Adrenal gland (tissue), 5 donors: ENCODE measurements around the gene EPN3.

Experiments
- POLR2A ChIP-seq, 2 donors: fragments of 450-650 bp; IDR thresholded peaks; one replicate each; pipeline ENCODE4 v1.6.1; 2017; ENCODE audit warnings: antibody characterized with exemption in 2 of 2, mild to moderate bottlenecking in 2 of 2, moderate library complexity in 1 of 2
- TF ChIP-seq, protein P1 (sequence below), 6 experiments: fragments of 450-650 bp in 4 of 6; fragments of 200-600 bp in 2 of 6; sonication (generic) in 1 of 6; IDR thresholded peaks; 1 replicate in 5 of 6; 2 replicates in 1 of 6; pipeline versions ENCODE4 v1.5.1 to v1.8.0; 2016 to 2021; ENCODE audit warnings: antibody characterized with exemption in 6 of 6, mild to moderate bottlenecking in 2 of 6, moderate library complexity in 1 of 6
- donor health status: DM: no; HTN: no; CAD: no.

DNA sequence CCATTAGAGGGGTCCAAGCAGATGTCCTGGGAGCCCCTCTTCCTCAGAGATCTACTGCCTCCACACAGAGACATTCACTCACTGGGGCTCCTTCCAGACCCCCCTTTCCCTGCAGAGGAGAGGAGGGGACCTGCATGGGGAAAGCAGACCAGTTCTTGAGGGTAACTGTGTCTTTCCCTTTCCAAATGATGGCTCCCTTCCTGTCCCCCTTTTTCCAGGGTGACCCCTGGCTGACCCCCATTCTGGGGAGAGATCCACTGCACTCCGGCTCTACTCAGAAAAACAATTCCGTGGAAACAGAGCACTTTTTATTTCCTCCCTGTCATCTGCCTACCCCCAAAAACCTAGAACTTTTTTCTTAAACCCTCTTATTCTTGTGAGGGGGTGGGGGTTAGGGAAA, 34.4 kb downstream of the EPN3 start:
- TF ChIP-seq POLR2A (IDR thresholded peaks at IDR 0.05): no peak
- TF ChIP-seq, protein P1, sequence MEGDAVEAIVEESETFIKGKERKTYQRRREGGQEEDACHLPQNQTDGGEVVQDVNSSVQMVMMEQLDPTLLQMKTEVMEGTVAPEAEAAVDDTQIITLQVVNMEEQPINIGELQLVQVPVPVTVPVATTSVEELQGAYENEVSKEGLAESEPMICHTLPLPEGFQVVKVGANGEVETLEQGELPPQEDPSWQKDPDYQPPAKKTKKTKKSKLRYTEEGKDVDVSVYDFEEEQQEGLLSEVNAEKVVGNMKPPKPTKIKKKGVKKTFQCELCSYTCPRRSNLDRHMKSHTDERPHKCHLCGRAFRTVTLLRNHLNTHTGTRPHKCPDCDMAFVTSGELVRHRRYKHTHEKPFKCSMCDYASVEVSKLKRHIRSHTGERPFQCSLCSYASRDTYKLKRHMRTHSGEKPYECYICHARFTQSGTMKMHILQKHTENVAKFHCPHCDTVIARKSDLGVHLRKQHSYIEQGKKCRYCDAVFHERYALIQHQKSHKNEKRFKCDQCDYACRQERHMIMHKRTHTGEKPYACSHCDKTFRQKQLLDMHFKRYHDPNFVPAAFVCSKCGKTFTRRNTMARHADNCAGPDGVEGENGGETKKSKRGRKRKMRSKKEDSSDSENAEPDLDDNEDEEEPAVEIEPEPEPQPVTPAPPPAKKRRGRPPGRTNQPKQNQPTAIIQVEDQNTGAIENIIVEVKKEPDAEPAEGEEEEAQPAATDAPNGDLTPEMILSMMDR (IDR thresholded peaks at IDR 0.05): no peak
